IMR-90 (cell line): ENCODE data around the gene SH2D1B.

ENCODE experiments used
- BHLHE40 ChIP-seq: fragments of 150-350 bp; IDR thresholded peaks from 2 replicates; pipeline ENCODE4 v1.6.1; 2016; ENCODE audit warnings: mild to moderate bottlenecking, low read depth, low read length
- CEBPB ChIP-seq: IDR thresholded peaks from 2 replicates; pipeline ENCODE4 v1.6.1; 2012; ENCODE audit warnings: low read depth, low read length, improper control_type of control experiment
- CHD1 ChIP-seq: IDR thresholded peaks from 2 replicates; pipeline ENCODE4 v1.6.1; 2012; ENCODE audit warnings: low read depth, low read length, improper control_type of control experiment
- CTCF ChIP-seq: conservative IDR thresholded peaks from 2 replicates; pipeline ENCODE4 v1.5.1; 2012; ENCODE audit warnings: mild to moderate bottlenecking, low read depth, low read length, improper control_type of control experiment
- ELK1 ChIP-seq: fragments of 150-350 bp; IDR thresholded peaks from 2 replicates; pipeline ENCODE4 v1.6.1; 2016; ENCODE audit warnings: low read depth, mild to moderate bottlenecking, low read length, moderate library complexity, borderline replicate concordance
- FOS ChIP-seq: fragments of 150-350 bp; IDR thresholded peaks from 2 replicates; pipeline ENCODE4 v1.6.1; 2016; ENCODE audit warnings: low read depth, low read length
- POLR2A ChIP-seq: IDR thresholded peaks from 2 replicates; pipeline ENCODE4 v1.6.1; 2012; ENCODE audit warnings: mild to moderate bottlenecking, low read depth, low read length
- RAD21 ChIP-seq: IDR thresholded peaks from 2 replicates; pipeline ENCODE4 v1.6.1; 2012; ENCODE audit warnings: low read length, improper control_type of control experiment
- RFX5 ChIP-seq: IDR thresholded peaks from 2 replicates; pipeline ENCODE4 v1.8.0; 2012; ENCODE audit warnings: low read depth, mild to moderate bottlenecking, low read length, moderate library complexity
- SMC3 ChIP-seq: fragments of 150-350 bp; IDR thresholded peaks from 2 replicates; pipeline ENCODE4 v1.6.1; 2016; ENCODE audit warnings: low read depth, mild to moderate bottlenecking, antibody characterized with exemption, low read length, moderate library complexity
- USF2 ChIP-seq: fragments of 150-350 bp; IDR thresholded peaks from 2 replicates; pipeline ENCODE4 v1.6.1; 2017; ENCODE audit warnings: mild to moderate bottlenecking, antibody characterized with exemption, low read length, low read depth

- TF ChIP-seq POLR2A (no peak), CTCF (no peak), USF2 (no peak), RAD21 (no peak), CEBPB (no peak), BHLHE40 (no peak), ELK1 (no peak), FOS (no peak), CHD1 (no peak), RFX5 (no peak), SMC3 (no peak)
Measured at GRCh38 chr1:162383091-162383490, 28.8 kb downstream of the SH2D1B start.
